ENCODE measurements around the gene GBGT1.

The GBGT1 gene

DNA sequence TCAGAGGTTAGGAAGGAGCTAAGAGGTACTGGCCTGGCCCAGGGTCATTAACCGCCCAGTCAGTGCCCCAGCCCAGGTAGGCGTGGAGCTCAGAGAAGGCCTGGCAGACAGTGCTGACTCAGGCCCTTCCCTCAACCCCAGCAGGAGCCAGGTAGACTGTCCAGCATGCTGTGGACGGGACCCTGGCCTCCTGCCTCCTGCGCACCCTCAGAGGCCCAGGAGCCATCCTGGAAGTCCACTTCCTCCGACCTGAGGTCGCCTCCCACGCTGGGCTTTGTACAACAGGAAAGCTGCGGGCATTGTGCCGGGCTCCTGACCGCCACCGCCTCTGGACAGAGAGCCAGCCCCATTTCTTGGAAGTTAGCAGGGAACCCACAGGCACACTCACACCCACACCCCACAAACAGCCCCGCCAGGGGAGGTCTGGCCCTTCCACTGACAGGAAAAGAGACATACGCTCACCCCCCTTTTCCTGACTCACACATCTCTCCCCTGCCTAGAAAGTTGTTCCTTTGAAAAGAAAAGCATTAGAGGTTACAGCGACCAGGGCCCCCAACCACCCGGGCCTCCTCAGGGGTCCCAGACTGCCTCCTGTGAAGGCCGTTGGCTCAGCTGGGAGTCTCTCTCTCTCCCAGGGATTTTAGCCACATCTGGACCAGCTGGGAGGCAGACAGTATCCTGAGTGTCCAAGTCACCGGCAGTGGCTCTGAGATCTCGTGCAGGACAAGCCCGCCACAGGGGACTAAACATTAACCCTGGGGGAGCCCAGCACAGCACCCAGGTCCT, 50.4 kb downstream of the GBGT1 start:
- peak in 1 of 2 donors; percentile 71 for DNase-seq

DNA sequence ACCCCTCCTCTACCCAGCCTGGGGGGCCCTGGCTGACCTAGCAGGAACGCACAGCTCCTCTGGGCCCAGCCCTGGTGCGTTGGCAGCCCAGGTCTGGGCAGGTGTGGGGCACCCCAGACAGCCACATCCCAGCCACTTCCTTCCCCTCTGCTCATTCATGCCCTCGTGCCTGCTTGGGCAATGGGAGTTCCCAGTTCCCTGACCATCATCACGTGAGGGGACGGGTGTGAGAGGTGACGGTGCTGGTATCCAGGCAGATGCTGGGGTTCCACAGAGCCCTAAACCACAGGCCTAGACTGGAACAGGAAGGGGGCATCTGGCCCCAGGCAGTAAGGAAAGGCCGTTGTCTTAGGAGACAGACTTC, 51.1 kb downstream of the GBGT1 start:
- peak; percentile 70 to 92 for DNase-seq

DNA sequence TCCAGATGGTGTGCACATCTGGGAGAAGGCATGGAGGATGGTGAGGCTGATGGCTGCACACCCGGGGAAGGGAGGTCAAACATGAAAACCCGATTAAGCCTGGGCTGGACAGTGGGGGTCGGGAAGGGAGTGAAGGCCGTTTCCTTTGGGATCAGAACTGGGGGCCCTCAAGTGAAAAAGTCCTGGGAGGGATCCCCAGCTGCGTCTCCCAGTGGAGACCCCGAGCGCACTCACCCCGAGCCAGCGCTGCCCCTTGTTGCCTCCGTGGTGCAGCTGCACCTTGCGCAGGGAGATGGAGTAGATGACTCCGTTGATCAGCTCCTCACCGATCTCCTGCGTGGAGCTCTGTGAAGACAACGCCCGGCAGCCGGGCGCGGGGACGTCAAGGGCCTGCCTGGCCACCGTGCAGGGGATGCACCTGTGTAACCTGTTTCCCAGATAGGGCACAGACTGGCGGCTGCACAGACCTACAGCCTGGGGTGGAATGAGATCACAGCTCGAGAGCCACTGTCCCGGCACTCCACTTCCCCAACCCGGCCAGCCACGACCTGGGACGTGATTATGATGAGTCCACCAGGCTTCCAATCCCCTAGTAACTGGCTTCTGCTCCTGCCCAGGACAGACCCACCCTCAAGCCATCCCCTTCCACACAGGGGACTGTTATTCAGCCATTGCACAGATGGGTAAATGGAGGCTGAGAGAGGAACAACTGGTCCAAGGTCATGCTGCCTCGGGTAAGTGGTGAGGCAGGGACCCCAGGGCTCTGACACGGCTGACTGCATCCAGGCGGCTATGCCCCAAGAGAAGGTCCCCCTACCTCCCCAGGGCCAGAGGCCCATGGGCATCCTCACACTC, 51.7 kb downstream of the GBGT1 start:
- no peak for DNase-seq

DNA sequence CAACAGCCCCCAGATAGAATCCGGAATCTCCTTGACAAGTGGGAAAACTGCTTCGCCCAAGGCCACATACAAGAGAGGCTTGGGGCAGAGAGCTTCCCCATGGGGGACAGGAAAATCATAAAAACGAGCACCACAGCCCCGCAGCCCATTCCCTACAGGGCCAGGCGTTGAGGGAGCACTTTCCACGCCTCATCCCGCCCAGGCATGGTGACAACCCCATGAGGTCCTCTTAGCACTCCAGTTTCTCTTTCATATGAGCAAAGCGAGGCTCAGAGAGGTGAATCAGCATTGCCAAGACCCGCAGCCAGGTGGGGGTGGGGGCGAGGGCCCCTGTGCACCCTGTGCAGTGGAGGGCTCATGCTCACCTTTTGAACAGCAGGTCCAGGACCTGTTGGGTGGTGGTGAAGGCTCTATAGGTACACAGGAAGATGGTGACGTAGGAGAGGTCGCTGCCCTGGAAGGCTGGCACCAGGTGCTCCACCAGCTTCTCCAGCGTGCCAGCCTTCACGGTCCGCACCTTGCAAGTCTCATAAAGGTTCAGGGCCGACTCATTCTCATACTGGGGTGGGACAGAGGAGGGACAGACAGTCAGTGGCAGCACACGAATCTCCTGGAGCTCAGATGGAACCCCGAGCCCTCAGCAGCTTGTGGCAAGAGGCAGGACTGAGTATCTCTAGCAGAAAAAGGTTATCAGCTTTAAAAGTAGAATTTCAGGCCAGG, 53.6 kb downstream of the GBGT1 start:
- DNase-seq: no peak

DNA sequence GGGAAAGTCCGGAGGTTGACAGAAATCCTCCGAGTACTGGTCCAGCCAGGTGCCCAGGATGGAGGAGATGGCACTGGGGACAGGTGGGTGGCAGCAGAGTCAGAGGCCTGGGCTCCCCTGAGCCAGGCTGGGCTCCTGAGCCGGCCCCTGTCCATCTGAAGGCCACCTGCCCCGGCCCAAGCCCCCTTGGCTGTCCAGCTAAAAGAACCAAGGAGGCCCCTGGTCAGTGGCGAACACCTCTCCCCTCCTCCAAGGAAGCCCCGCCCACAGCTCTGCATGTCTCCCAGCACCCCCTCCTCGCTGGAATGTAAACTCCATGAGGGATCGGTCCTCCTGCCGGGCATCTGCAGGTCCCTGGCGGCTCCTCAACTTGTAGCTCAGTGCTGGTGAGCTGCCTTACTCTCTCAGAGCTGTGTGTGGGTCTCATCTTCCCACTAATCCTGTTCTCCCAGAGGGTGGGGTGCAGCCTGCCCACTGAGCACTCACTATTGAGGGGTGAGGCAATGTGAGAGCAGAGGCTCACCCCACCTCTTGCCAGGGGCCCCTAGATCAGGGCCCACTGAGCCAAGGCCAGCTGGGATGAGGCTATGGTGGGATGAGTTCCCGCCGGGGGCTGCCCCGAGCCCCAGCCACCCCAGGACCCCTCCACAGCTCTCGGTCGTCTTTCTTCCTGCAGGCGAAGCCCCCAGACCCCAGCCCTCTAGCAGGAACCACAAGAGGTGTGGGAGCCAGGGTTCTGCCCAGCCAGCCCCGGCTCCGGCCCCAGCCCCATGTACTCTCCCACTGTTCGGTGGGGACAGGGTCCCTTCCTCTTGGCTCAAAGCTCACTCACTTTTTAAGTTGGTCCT, 54.7 kb downstream of the GBGT1 start:
- DNase-seq: no peak

DNA sequence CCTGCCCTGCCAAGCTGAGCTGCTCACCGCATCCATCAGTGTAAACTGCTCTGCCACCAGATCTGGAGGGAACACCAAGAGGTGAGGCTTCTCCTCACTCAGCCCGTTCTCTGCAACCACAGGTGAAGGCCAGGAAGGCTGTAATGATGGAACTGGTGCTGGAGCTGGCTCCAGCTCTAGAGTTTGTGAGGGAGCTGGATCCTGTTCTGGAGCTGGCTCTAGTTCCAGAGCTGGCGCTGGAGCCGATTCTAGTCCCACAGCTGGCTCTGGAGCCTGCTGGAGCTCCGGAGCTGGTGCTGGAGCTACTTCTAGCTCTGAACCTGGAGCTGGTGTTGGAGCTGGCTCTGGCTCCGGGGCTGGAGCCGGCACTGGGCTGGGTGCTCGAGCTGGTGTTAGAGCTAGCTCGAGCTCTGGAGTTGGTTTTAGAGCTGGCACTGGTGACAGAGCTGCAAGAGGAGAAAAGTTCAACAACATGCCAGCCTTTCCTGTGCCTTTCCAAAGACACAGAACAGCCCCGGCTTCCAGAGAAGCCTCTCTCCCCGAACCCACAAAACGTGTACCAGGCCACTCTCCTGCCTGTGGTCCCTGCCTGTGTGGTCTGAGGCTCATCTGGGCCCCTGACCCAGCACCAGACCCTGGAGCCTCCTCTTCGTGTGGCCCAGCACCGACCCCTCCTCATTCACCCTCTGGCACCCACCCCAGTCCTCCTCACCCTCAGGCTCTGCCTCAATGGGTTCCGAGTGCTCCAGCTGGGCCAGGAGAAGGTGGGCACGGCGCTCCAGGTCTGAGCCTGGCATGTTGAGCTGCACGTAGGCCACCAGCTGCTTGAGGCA, 55.5 kb downstream of the GBGT1 start:
- no peak for DNase-seq

DNA sequence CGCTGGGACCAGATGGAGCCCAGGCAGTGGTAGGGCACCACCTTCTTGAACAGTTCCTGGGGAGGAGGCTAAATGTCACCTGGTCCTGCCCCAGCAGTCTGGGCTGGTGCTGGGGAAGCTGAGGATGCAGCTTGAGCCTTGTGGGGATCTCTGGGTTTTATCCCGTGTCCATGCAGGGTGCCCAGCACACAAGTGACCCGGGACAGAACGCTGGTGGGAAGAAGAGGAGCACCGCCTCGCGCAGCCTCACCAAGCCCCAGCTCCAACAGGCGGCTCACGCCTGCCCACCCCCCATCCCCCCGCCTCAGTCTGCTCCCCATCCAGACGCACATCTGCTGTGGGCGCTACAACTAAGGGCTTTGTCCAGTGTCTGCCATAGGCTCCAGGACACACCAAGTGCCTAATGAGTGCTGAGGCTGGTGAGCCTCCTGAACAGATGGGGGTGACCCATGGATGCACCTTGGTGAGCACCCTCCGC, 56.4 kb downstream of the GBGT1 start:
- DNase-seq: no peak

DNA sequence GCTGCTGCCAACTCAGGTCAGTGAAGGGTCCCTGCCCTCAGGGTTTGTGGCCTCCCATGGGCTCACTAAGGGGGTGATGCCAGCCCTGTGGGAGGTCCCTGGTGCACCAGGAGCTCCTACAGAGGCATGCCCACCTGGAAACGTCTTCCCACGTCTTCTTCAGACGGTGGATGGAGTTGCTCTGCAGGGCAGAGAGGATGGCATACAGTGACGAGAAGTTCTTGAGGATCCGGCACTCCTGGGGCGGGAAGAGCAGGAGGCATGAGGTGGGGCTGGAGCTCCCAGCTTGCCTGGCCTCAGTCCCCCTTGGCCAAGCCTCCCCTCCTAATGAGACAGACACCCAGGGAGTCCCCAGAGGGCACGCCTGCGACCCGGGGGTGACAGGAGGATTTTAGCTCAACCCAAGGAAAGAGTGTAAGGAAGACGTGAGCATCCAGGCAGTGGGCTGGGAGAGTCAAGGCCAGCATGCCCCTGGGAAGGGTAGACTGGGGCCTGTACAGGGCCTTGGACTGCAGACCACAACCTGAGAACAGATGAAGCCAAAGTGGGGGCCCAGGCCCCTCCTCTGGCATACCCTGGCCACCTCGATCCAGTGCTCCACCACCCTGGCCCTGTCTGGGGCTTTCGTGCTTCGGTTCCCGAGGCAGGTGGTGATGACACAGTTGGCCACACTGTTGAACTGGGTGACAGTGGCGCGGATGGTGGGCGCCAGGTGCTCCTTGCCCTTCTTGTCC, 57.0 kb downstream of the GBGT1 start:
- DNase-seq: no peak

DNA sequence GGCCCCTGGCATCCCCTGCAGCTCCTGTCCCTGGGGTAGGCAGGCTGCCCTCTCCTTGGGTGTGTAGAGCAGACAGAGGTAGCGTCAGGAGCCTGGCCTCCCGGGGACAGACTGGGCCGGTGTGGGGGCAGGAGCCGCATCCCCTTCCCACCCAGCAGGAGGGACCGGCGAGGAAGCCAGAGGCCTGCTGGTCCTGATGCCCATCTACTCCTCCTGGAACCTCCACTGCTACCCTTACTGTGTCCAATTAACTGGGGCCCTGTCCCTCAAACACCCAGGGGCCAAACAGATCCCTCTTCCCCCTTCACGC, 58.3 kb downstream of the GBGT1 start:
- no peak for DNase-seq

DNA sequence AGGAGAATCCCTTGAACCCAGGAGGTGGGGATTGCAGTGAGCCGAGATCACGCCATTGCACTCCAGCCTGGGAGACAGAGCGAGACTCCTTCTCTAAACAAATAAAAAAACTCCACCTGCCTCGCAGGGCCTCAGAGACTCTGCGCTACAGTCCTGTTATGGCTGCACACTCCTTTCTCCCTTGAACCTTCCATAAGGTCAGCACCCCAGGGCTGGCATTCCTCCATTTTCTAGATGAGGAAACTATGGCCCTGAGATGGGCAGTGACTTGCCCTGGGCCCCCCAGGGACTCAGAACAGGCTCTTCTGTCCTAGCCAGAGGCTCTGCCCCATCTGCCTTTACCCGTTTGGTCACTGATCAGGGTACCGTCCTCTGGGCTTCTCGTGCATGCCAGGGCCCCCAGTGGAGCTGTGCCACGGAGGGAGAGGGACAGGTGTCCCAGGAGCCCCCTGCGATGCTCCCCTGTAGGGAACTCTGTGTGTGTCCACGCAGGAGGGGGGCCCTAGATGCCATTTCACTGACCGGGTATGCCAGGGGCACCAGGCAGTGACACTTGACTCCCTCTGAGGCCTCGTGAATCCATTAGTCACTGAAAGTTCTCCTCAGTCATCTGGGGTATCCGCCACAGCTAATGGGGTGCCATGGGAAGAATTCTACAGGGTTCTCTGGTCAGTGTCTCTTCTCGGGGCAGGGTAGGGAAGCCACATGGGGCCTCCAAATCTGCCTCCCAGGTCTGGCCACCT, 58.8 kb downstream of the GBGT1 start:
- DNase-seq: no peak

DNA sequence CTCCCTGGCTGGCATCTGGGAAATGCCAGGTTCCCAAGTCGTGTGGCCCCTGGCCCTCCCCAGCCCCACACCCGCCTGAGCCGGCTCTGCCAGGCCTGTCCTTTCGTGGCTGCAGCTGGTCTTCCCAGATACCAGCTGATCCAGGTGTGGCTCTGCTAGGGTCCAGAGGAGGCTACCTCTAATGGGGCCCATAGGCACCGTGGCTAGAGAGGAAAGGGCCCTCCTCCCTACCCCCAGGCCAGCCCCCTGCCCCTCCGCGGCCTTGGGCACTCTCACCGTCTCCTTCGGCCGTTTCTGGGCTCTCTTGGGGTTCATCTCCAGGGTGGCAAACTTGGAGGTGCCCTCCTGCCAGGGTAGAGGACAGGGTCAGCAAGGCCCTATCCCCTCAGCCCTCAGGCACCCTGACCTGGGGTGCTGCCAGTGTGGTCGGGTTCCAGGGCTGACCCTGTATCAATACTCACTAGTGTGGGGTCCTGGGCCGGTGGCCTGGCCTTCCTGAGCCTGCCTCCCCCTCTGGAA, 59.7 kb downstream of the GBGT1 start:
- no peak for DNase-seq

DNA sequence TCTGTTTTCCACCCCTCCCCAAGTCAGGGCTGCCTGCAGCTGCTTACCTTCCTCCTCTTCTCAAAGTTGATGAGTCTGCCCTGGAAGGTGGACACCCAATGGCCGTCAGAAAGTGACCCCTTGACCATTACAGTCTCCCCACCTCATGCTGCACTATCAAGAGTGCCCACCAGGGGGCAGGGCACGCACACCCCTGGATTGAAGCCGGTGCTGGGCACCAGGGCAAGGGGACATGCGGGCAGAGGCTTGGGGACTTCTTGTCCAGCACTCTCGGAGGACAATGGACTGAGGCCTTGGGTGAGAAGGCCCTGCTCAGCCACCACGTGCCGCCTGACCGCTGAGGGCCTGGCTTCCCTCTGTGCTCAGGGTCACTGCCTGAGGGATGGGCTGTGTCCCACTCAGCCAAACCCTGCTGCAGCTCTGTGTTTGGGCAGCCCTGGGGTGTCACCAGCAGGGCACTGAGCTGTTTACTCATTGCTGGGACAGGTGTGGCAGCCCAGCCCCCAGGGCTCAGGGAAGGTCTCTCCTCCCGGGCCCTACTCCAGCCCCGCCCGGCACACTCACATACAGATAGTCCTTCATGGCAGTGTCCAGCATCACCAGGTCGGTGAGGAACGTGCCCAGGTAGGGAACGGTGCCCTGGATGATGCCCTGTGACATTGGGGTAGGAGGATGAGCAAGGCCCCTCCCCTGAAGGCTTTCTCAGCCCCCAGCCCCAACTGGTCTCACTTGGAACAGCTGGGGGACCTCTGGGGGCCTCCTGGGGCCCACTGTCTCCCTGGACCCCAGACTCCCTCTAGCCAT, 60.3 kb downstream of the GBGT1 start:
- peak; percentile 58 to 60 for DNase-seq

All from CD4-positive, alpha-beta T cell treated with Interleukin-4 for 1 hour (primary cell).